Osteoblast (primary cell): ENCODE data around the gene LIN9. TPM values are rescaled to one million over a fixed set of nuclear protein-coding genes. Genes with fewer than 3 reads are reported as not detected.

Source experiments
- DNase-seq: peaks from one replicate; pipeline ENCODE4 v3.0.0; 2011; ENCODE audit warnings: low spot score, mixed read lengths; ENCODE audit not compliant: insufficient read length; ENCODE audit errors: missing footprints
- H2AFZ ChIP-seq: 2 replicates; pipeline ENCODE4 v1.6.0; 2011; ENCODE audit warnings: mild to moderate bottlenecking, low read length
- H3K27ac ChIP-seq: 2 replicates; pipeline ENCODE4 v1.5.1; 2011; ENCODE audit warnings: mild to moderate bottlenecking, low read depth, low read length, moderate library complexity
- H3K27me3 ChIP-seq: 2 replicates; pipeline ENCODE4 v1.6.0; 2012; ENCODE audit warnings: mild to moderate bottlenecking, control low read depth, inconsistent platforms, low read length, moderate library complexity; ENCODE audit not compliant: insufficient read depth
- H3K36me3 ChIP-seq: 2 replicates; pipeline ENCODE4 v1.5.1; 2011; ENCODE audit warnings: mild to moderate bottlenecking, low read length, control low read depth, moderate library complexity; ENCODE audit not compliant: insufficient read depth
- H3K4me1 ChIP-seq: 2 replicates; pipeline ENCODE4 v1.5.1; 2011; ENCODE audit warnings: mild to moderate bottlenecking, low read length, control low read depth, moderate library complexity; ENCODE audit not compliant: insufficient read depth
- H3K4me2 ChIP-seq: 2 replicates; pipeline ENCODE4 v1.6.0; 2011; ENCODE audit warnings: mild to moderate bottlenecking, low read length; ENCODE audit not compliant: insufficient read depth
- H3K4me3 ChIP-seq: fragments of 200-600 bp; sonication (generic); 3 replicates; pipeline ENCODE4 v1.5.1; 2012; ENCODE audit warnings: mild to moderate bottlenecking, low read length, inconsistent platforms; ENCODE audit not compliant: insufficient read depth
- H3K79me2 ChIP-seq: 2 replicates; pipeline ENCODE4 v1.6.0; 2012; ENCODE audit warnings: mild to moderate bottlenecking, low read length, control low read depth, inconsistent platforms; ENCODE audit not compliant: insufficient read depth
- H3K9me3 ChIP-seq: 2 replicates; pipeline ENCODE4 v1.5.1; 2011; ENCODE audit warnings: low read depth, low read length, control low read depth
- H4K20me1 ChIP-seq: 2 replicates; pipeline ENCODE4 v1.6.0; 2012; ENCODE audit warnings: mild to moderate bottlenecking, low read length, control low read depth; ENCODE audit not compliant: insufficient read depth
- CTCF ChIP-seq: IDR thresholded peaks from 2 replicates; pipeline ENCODE4 v1.5.1; 2011; ENCODE audit warnings: mild to moderate bottlenecking, low read depth, low read length, moderate library complexity; ENCODE audit errors: extremely low read depth
- total RNA-seq: library from RNA; depleted of rRNA; stranded (reverse); fragments of >200 nt; gene quantifications from 2 replicates; pipeline ENCODE4 v1.2.3, GENCODE V29; 2012

LIN9 gene
- total RNA-seq, 1 donor, result 2.5 TPM

DNA sequence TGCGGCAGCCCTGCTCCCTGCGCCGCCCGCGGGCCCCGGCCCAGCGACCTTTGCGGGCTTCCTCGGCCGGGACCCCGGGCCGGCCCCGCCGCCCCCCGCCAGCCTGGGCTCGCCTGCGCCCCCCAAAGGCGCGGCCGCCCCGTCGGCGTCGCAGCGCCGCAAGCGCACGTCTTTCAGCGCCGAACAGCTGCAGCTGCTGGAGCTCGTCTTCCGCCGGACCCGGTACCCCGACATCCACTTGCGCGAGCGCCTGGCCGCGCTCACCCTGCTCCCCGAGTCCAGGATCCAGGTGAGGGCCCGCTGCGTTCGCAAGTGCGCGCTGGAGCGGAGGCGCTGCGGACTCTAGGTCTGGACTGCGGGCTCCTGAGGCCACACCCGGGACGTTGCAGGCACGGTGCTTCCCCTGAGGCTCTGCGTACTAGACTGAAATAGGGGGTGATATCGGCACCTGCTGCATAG, 85.1 kb downstream of the LIN9 start:
- DNase-seq, result peak; percentile 65
- H3K4me1 ChIP-seq, result peaks cover 3% of the 10 kb centered on the region
- H3K36me3 ChIP-seq, result no peaks in the 10 kb centered on the region
- peak overlapping the region; percentile 51 for H2AFZ ChIP-seq
- H3K4me2 ChIP-seq, result peak overlapping the region; percentile 78
- no peaks in the 10 kb centered on the region for H3K9me3 ChIP-seq
- no peak for TF ChIP-seq CTCF
- no peaks in the 10 kb centered on the region for H4K20me1 ChIP-seq
- H3K4me3 ChIP-seq, result peak overlapping the region; percentile 62
- peaks cover 14% of the 10 kb centered on the region for H3K27me3 ChIP-seq
- no peak overlapping the region for H3K27ac ChIP-seq
- H3K79me2 ChIP-seq, result no peaks in the 10 kb centered on the region

DNA sequence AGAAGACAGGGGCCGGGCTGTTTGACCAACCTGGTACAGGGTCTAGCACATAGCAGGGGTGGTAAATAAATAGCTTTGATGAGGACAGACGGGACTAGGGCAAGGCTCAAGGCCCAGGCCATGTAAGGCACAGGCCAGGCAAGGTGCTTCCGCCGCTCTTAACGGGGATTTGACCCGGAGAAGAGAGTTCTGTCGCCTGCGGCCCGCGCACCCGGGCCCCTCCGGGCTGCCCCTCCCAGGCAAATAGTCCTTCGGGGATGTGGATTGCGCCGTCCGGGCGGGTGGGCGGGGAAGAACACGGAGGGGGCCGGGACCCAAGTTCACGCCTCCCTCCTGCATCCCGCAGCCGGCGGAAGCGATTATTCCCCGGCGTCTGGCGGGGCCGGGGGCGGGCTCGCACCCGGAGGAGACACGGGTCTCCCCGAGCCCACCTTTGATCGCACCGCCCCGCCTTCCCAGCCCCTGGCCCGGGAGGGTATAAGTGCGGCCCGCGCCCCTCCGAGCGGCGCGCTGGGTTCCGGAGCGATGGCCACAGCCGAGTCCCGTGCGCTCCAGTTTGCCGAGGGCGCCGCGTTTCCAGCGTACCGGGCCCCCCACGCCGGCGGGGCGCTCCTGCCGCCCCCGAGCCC, 85.7 kb downstream of the LIN9 start, which contains the start of gene MIXL1:
MIXL1 (plus strand) TSS at position 508 of the 629 bp plus-strand sequence; CDS start at position 526, 18 bp downstream.
- H3K4me3 ChIP-seq, result peak within 1 kb of the TSS; percentile 62

DNA sequence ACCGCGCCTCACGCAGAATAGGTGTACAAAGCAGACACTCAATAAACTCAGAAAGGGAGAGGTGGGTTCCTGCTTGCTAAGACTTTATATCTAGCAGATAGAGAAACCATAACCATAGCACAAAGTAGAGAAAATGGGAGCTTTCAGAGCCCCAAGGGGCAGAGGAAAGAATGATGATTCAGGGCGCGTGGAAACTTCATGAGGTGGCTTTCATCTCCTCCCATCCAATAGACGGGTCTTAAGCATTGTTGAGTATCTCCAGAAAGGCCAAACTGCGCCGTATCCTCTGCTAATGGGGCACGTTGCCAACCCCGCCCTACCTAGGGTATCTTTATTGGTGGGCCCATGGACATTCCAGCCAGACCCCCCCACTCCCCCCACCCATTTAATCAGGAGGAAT, 86.3 kb downstream of the LIN9 start:
- H3K4me3 ChIP-seq, result no peak overlapping the region
- TF ChIP-seq CTCF, result no peak
- H3K36me3 ChIP-seq, result no peaks in the 10 kb centered on the region
- no peaks in the 10 kb centered on the region for H4K20me1 ChIP-seq
- H3K9me3 ChIP-seq, result no peaks in the 10 kb centered on the region
- H3K27ac ChIP-seq, result no peak overlapping the region
- H3K79me2 ChIP-seq, result no peaks in the 10 kb centered on the region
- H2AFZ ChIP-seq, result no peak overlapping the region
- H3K4me2 ChIP-seq, result no peak overlapping the region
- H3K27me3 ChIP-seq, result peaks cover 14% of the 10 kb centered on the region
- peaks cover 3% of the 10 kb centered on the region for H3K4me1 ChIP-seq
- DNase-seq, result no peak

More for the DNA sequence above, 85.7 kb downstream of the LIN9 start, which contains the start of gene MIXL1:
- Histone ChIP-seq H3K36me3 (no peaks in the 10 kb centered on the region), H4K20me1 (no peaks in the 10 kb centered on the region), H2AFZ (peak within 1 kb of the TSS; percentile 65), H3K9me3 (no peaks in the 10 kb centered on the region), H3K4me2 (peak within 1 kb of the TSS; percentile 78), H3K4me1 (peaks cover 3% of the 10 kb centered on the region), H3K79me2 (no peaks in the 10 kb centered on the region), H3K27me3 (peaks cover 14% of the 10 kb centered on the region), H3K27ac (no peak within 1 kb of the TSS)
- peak; percentile 78 for DNase-seq
- no peak for TF ChIP-seq CTCF

DNA sequence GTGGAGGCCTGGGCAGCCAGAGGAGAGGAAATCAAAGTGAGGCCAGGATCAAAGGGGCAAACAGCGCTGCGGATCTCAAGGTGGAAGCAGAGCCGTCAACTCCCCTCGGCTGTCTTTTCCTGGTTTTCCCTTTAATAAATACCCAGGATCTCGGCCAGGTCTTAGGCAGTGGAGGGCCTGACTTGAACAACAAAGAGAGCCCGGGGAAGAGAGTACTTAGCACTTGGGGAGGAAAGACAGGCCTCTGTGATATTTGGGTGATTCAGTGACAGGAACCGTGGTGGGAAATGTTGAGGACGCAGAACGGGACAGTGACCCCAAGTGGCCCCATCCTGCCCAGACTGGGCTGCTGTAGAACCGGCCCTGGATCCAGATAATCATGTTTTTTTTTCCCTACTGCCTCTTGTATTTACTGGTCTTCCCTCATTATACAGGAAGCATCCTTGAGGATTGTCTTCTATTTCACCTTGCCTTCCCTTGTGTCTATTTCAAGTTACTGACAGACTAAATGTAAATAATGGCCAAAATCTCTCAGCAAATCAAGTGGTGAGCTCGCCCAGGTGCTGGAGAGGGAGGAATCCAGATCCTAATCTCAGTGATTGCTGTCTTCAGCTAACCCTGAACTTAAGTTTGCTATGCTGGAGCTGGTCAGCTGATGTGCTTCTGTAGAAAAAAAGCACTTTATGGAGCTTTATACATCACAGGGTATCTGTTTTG, 88.3 kb downstream of the LIN9 start:
- Histone ChIP-seq H3K9me3 (no peaks in the 10 kb centered on the region), H3K79me2 (no peaks in the 10 kb centered on the region), H3K27ac (no peak overlapping the region), H3K4me3 (no peak overlapping the region), H2AFZ (peak overlapping the region; percentile 56), H3K4me1 (peaks cover 3% of the 10 kb centered on the region), H4K20me1 (no peaks in the 10 kb centered on the region), H3K27me3 (peaks cover 14% of the 10 kb centered on the region), H3K4me2 (no peak overlapping the region), H3K36me3 (no peaks in the 10 kb centered on the region)
- TF ChIP-seq CTCF, result no peak
- no peak for DNase-seq
